ENCODE measurements around the gene EPB41L3.

EPB41L3 gene

DNA sequence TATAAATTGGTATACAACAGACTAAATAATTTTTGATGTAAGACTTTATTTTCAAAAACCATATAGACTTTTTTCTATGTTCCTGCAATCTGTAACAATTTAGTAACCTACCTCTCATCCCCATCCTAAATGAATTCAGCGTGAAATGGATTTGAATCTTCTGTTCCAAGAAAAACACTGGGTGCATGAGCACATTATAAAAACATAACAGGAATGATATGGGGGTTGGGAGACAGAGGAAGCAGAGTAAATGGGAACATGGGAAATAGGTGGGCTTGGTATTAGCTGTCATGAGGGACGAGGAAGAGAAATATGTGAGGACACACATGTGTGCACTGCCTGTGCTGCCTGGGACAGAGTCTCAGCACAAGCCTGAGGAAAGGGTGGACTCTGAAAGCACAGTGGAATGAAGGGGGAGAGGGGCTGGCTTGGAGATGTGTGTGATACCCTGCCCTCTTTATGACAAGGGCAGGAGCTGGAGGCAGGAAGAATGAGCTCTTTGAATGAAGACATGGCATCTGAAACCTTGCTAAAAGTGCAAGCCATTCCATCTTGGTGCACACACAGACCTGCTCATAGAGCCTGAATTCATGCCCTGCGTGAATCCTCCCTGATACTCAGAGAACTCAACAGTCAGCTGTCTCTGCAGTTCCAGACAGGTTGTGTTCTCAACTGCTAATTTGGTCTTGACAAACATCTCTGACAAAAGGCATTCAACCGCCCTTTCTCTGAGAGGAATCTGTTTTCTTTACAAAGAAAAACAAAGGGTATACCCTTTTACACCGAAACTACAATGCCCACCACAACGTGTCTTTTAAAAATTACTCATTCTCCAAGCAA lies 66.6 kb downstream of the EPB41L3 start:
- Histone ChIP-seq H3K4me1 (ENCODE audit: control insufficient read depth, insufficient read depth, low read length) (peaks cover 15% of the 10 kb centered on the region), H3K4me3 (ENCODE audit: insufficient read depth, low read depth, low read length) (no peak overlapping the region), H3K9me3 (ENCODE audit: control insufficient read depth, low read length) (no peaks in the 10 kb centered on the region), H3K27me3 (ENCODE audit: control insufficient read depth, insufficient read depth, low read length, poor library complexity, severe bottlenecking) (no peaks in the 10 kb centered on the region), H3K36me3 (ENCODE audit: control insufficient read depth, insufficient read depth, low read length) (no peaks in the 10 kb centered on the region), H3K27ac (ENCODE audit: insufficient read depth, low read depth, low read length, poor library complexity, severe bottlenecking) (no peak overlapping the region)
- 51 to 58% methylated on average over 6 of the region's 6 CpGs for WGBS, 2 experiments

- WGBS, 2 experiments: 94 to 96% methylated on average over 8 of the region's 8 CpGs
- Histone ChIP-seq H3K9me3 (ENCODE audit: control insufficient read depth, low read length) (no peaks in the 10 kb centered on the region), H3K27me3 (ENCODE audit: control insufficient read depth, insufficient read depth, low read length, poor library complexity, severe bottlenecking) (no peaks in the 10 kb centered on the region), H3K27ac (ENCODE audit: insufficient read depth, low read depth, low read length, poor library complexity, severe bottlenecking) (no peak overlapping the region), H3K36me3 (ENCODE audit: control insufficient read depth, insufficient read depth, low read length) (no peaks in the 10 kb centered on the region), H3K4me3 (ENCODE audit: insufficient read depth, low read depth, low read length) (no peak overlapping the region), H3K4me1 (ENCODE audit: control insufficient read depth, insufficient read depth, low read length) (peaks cover 15% of the 10 kb centered on the region)
Observed at GRCh38 chr18:5475267-5475666, 68.5 kb downstream of the EPB41L3 start.

- H3K9me3 ChIP-seq (ENCODE audit: control insufficient read depth, low read length): no peaks in the 10 kb centered on the region
- WGBS, 2 experiments: 96 to 98% methylated on average over 13 of the region's 13 CpGs
- H3K27ac ChIP-seq (ENCODE audit: insufficient read depth, low read depth, low read length, poor library complexity, severe bottlenecking): no peak overlapping the region
- no peaks in the 10 kb centered on the region for H3K27me3 ChIP-seq (ENCODE audit: control insufficient read depth, insufficient read depth, low read length, poor library complexity, severe bottlenecking)
- no peak overlapping the region for H3K4me3 ChIP-seq (ENCODE audit: insufficient read depth, low read depth, low read length)
- no peaks in the 10 kb centered on the region for H3K4me1 ChIP-seq (ENCODE audit: control insufficient read depth, insufficient read depth, low read length)
- no peaks in the 10 kb centered on the region for H3K36me3 ChIP-seq (ENCODE audit: control insufficient read depth, insufficient read depth, low read length)
Observed at GRCh38 chr18:5469340-5469739, 74.5 kb downstream of the EPB41L3 start.

GRCh38 chr18:5468394-5468793 lies 75.4 kb downstream of the EPB41L3 start:
- Histone ChIP-seq H3K27me3 (ENCODE audit: control insufficient read depth, insufficient read depth, low read length, poor library complexity, severe bottlenecking) (no peaks in the 10 kb centered on the region), H3K9me3 (ENCODE audit: control insufficient read depth, low read length) (no peaks in the 10 kb centered on the region), H3K36me3 (ENCODE audit: control insufficient read depth, insufficient read depth, low read length) (no peaks in the 10 kb centered on the region), H3K4me3 (ENCODE audit: insufficient read depth, low read depth, low read length) (no peak overlapping the region), H3K4me1 (ENCODE audit: control insufficient read depth, insufficient read depth, low read length) (no peaks in the 10 kb centered on the region), H3K27ac (ENCODE audit: insufficient read depth, low read depth, low read length, poor library complexity, severe bottlenecking) (no peak overlapping the region)
- 89 to 93% methylated on average over 9 of the region's 9 CpGs for WGBS, 2 experiments

- no peaks in the 10 kb centered on the region for H3K4me1 ChIP-seq (ENCODE audit: control insufficient read depth, insufficient read depth, low read length)
- H3K9me3 ChIP-seq (ENCODE audit: control insufficient read depth, low read length): no peaks in the 10 kb centered on the region
- 86 to 87% methylated on average over 6 of the region's 6 CpGs for WGBS, 2 experiments
- no peaks in the 10 kb centered on the region for H3K27me3 ChIP-seq (ENCODE audit: control insufficient read depth, insufficient read depth, low read length, poor library complexity, severe bottlenecking)
- no peaks in the 10 kb centered on the region for H3K36me3 ChIP-seq (ENCODE audit: control insufficient read depth, insufficient read depth, low read length)
- H3K4me3 ChIP-seq (ENCODE audit: insufficient read depth, low read depth, low read length): no peak overlapping the region
- H3K27ac ChIP-seq (ENCODE audit: insufficient read depth, low read depth, low read length, poor library complexity, severe bottlenecking): no peak overlapping the region
Observed at GRCh38 chr18:5467671-5468070, 76.1 kb downstream of the EPB41L3 start.

GRCh38 chr18:5466256-5466655 lies 77.5 kb downstream of the EPB41L3 start:
- Histone ChIP-seq H3K36me3 (ENCODE audit: control insufficient read depth, insufficient read depth, low read length) (no peaks in the 10 kb centered on the region), H3K4me1 (ENCODE audit: control insufficient read depth, insufficient read depth, low read length) (no peaks in the 10 kb centered on the region), H3K27me3 (ENCODE audit: control insufficient read depth, insufficient read depth, low read length, poor library complexity, severe bottlenecking) (no peaks in the 10 kb centered on the region), H3K9me3 (ENCODE audit: control insufficient read depth, low read length) (no peaks in the 10 kb centered on the region), H3K4me3 (ENCODE audit: insufficient read depth, low read depth, low read length) (no peak overlapping the region), H3K27ac (ENCODE audit: insufficient read depth, low read depth, low read length, poor library complexity, severe bottlenecking) (no peak overlapping the region)
- 95 to 97% methylated on average over 5 of the region's 5 CpGs for WGBS, 2 experiments

DNA sequence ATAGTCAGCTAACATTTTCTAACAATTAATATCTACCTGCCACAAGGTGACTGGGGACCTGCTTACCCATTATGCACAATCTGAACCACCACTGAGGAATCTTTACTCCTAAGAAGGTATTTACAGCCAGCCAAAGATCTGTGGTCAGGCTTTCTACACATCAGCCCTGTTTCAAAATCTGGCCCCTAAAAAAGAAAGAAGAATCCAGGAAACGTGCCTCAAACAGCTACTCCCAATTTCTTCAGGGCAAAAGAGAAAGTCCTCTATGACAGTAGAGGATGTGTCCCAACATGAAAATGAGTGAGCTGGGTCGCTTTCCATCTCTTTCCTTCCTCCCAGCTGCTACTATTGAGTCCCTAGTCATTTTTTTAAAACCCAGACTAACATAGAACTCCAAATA lies 79.5 kb downstream of the EPB41L3 start:
- Histone ChIP-seq H3K4me3 (ENCODE audit: insufficient read depth, low read depth, low read length) (no peak overlapping the region), H3K27me3 (ENCODE audit: control insufficient read depth, insufficient read depth, low read length, poor library complexity, severe bottlenecking) (no peaks in the 10 kb centered on the region), H3K36me3 (ENCODE audit: control insufficient read depth, insufficient read depth, low read length) (no peaks in the 10 kb centered on the region), H3K4me1 (ENCODE audit: control insufficient read depth, insufficient read depth, low read length) (no peaks in the 10 kb centered on the region), H3K9me3 (ENCODE audit: control insufficient read depth, low read length) (no peaks in the 10 kb centered on the region), H3K27ac (ENCODE audit: insufficient read depth, low read depth, low read length, poor library complexity, severe bottlenecking) (no peak overlapping the region)
- 90 to 100% methylated on average over 2 of the region's 2 CpGs for WGBS, 2 experiments

DNA sequence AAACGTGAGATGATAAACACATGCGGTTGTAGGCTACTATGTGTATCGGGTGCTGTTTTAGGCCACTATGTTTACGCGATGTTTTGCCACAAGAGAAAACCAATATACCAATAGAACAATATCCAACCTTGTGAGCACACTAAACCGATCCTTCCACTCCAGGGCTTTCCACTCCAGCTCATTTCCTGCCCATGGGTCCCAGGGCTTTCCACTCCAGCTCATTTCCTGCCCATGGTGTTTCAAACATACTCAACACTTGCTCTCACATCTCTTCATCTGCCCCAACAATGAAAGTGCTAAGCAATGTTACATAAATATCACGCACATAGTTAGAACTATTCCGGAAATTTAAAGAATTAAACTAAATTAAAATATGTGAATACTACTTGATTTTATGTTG lies 80.0 kb downstream of the EPB41L3 start:
- H3K27me3 ChIP-seq (ENCODE audit: control insufficient read depth, insufficient read depth, low read length, poor library complexity, severe bottlenecking): no peaks in the 10 kb centered on the region
- H3K36me3 ChIP-seq (ENCODE audit: control insufficient read depth, insufficient read depth, low read length): no peaks in the 10 kb centered on the region
- no peak overlapping the region for H3K27ac ChIP-seq (ENCODE audit: insufficient read depth, low read depth, low read length, poor library complexity, severe bottlenecking)
- H3K9me3 ChIP-seq (ENCODE audit: control insufficient read depth, low read length): no peaks in the 10 kb centered on the region
- 94 to 96% methylated on average over 6 to 7 of the region's 8 CpGs for WGBS, 2 experiments
- H3K4me3 ChIP-seq (ENCODE audit: insufficient read depth, low read depth, low read length): no peak overlapping the region
- H3K4me1 ChIP-seq (ENCODE audit: control insufficient read depth, insufficient read depth, low read length): no peaks in the 10 kb centered on the region

- Histone ChIP-seq H3K4me1 (ENCODE audit: control insufficient read depth, insufficient read depth, low read length) (no peaks in the 10 kb centered on the region), H3K4me3 (ENCODE audit: insufficient read depth, low read depth, low read length) (no peak overlapping the region), H3K9me3 (ENCODE audit: control insufficient read depth, low read length) (no peaks in the 10 kb centered on the region), H3K27ac (ENCODE audit: insufficient read depth, low read depth, low read length, poor library complexity, severe bottlenecking) (no peak overlapping the region), H3K27me3 (ENCODE audit: control insufficient read depth, insufficient read depth, low read length, poor library complexity, severe bottlenecking) (no peaks in the 10 kb centered on the region), H3K36me3 (ENCODE audit: control insufficient read depth, insufficient read depth, low read length) (no peaks in the 10 kb centered on the region)
- WGBS, 2 experiments: 95 to 96% methylated on average over 5 of the region's 5 CpGs
Observed at GRCh38 chr18:5463390-5463789, 80.4 kb downstream of the EPB41L3 start.

DNA sequence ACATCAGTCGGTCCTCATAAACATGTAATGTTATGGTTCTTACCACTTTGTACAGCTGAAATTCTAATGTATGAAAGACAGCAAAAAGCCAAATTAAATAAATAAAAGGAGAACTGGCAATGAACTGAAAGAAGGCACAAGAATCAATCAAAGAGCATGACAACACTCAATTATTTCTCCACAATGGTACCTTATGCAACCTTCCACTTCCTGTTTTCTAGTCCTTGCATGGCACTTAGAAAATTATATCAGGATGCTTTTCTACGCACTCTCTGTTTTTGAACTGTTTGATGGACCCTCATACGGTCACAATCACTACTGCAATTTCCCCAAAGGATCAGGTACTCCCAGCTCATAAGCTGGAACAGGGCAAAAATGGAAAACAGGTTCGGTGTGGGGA lies 81.6 kb downstream of the EPB41L3 start:
- H3K36me3 ChIP-seq (ENCODE audit: control insufficient read depth, insufficient read depth, low read length): no peaks in the 10 kb centered on the region
- H3K4me1 ChIP-seq (ENCODE audit: control insufficient read depth, insufficient read depth, low read length): peaks cover 6% of the 10 kb centered on the region
- no peak overlapping the region for H3K4me3 ChIP-seq (ENCODE audit: insufficient read depth, low read depth, low read length)
- no peaks in the 10 kb centered on the region for H3K27me3 ChIP-seq (ENCODE audit: control insufficient read depth, insufficient read depth, low read length, poor library complexity, severe bottlenecking)
- WGBS, 2 experiments: 93 to 96% methylated on average over 3 to 4 of the region's 4 CpGs
- H3K9me3 ChIP-seq (ENCODE audit: control insufficient read depth, low read length): no peaks in the 10 kb centered on the region
- H3K27ac ChIP-seq (ENCODE audit: insufficient read depth, low read depth, low read length, poor library complexity, severe bottlenecking): no peak overlapping the region

Measured in ectodermal cell (in vitro differentiated cells).